ENCODE measurements around the gene S1PR5.
"Not testable (repeated sequence)": the region's sequence is repeated elsewhere in the genome, so short reads cannot be mapped to it uniquely, and the experiment has no call there.

S1PR5 gene

GRCh38 chr19:10544753-10545251 is 27.6 kb upstream of the S1PR5 start:
- in situ Hi-C loops (cut with HindIII; ENCODE audit: low sequenced_read_pairs) = no loop called here

GRCh38 chr19:10544242-10544752 is 27.1 kb upstream of the S1PR5 start:
- in situ Hi-C loops (cut with HindIII; ENCODE audit: low sequenced_read_pairs) = no loop called here

GRCh38 chr19:10543420-10544241 is 26.4 kb upstream of the S1PR5 start, which contains the start of gene ATG4D:
TSS of gene ATG4D (plus strand) at chr19:10543904. CDS start at chr19:10544091, 187 bp downstream.
- in situ Hi-C loops (cut with HindIII; ENCODE audit: low sequenced_read_pairs) = no loop called here

- in situ Hi-C loops (cut with HindIII; ENCODE audit: low sequenced_read_pairs) = no loop called here
These were observed 25.8 kb upstream of the S1PR5 start for GRCh38 chr19:10543059-10543419.

GRCh38 chr19:10539016-10539415 is 21.8 kb upstream of the S1PR5 start:
- in situ Hi-C loops (cut with HindIII; ENCODE audit: low sequenced_read_pairs) = not testable (repeated sequence)

GRCh38 chr19:10538204-10538983 is 21.1 kb upstream of the S1PR5 start:
- in situ Hi-C loops (cut with HindIII; ENCODE audit: low sequenced_read_pairs) = no loop called here

GRCh38 chr19:10537668-10538067 is 20.4 kb upstream of the S1PR5 start:
- in situ Hi-C loops (cut with HindIII; ENCODE audit: low sequenced_read_pairs) = no loop called here

GRCh38 chr19:10535613-10536012 is 18.4 kb upstream of the S1PR5 start:
- in situ Hi-C loops (cut with HindIII; ENCODE audit: low sequenced_read_pairs) = no loop called here

GRCh38 chr19:10533646-10534386 is 16.6 kb upstream of the S1PR5 start:
- in situ Hi-C loops (cut with HindIII; ENCODE audit: low sequenced_read_pairs) = no loop called here

- in situ Hi-C loops (cut with HindIII; ENCODE audit: low sequenced_read_pairs) = no loop called here
These were observed 15.2 kb upstream of the S1PR5 start for GRCh38 chr19:10532457-10532856.

GRCh38 chr19:10526887-10527286 is 9.6 kb upstream of the S1PR5 start:
- in situ Hi-C loops (cut with HindIII; ENCODE audit: low sequenced_read_pairs) = not testable (repeated sequence)

- in situ Hi-C loops (cut with HindIII; ENCODE audit: low sequenced_read_pairs) = no loop called here
These were observed 8.4 kb upstream of the S1PR5 start for GRCh38 chr19:10525636-10526035.

- in situ Hi-C loops (cut with HindIII; ENCODE audit: low sequenced_read_pairs) = no loop called here
These were observed 5.9 kb upstream of the S1PR5 start for GRCh38 chr19:10523135-10523636.

- in situ Hi-C loops (cut with HindIII; ENCODE audit: low sequenced_read_pairs) = no loop called here
These were observed 4.4 kb upstream of the S1PR5 start for GRCh38 chr19:10521461-10522171.

- in situ Hi-C loops (cut with HindIII; ENCODE audit: low sequenced_read_pairs) = no loop called here
These were observed 3.5 kb upstream of the S1PR5 start for GRCh38 chr19:10520652-10521318.

GRCh38 chr19:10519421-10519820 is 2.2 kb upstream of the S1PR5 start:
- in situ Hi-C loops (cut with HindIII; ENCODE audit: low sequenced_read_pairs) = no loop called here

GRCh38 chr19:10518444-10519361 is 1.5 kb upstream of the S1PR5 start:
- in situ Hi-C loops (cut with HindIII; ENCODE audit: low sequenced_read_pairs) = no loop called here

GRCh38 chr19:10517760-10518443 is 655 bp upstream of the S1PR5 start:
- in situ Hi-C loops (cut with HindIII; ENCODE audit: low sequenced_read_pairs) = no loop called here

Data from endothelial cell of hepatic sinusoid (primary cell).